ENCODE data around the gene UBE2G2.

GRCh38 chr21:44831227-44831860, 29.7 kb upstream of the UBE2G2 start:
- TF ChIP-seq CTCF (conservative IDR thresholded peaks at IDR 0.05; ENCODE audit: low read depth, low read length) (no peak), EZH2phosphoT487 (IDR thresholded peaks at IDR 0.05; ENCODE audit: borderline replicate concordance, low read length) (no peak)
